ENCODE data around the gene BPGM.

BPGM gene

GRCh38 chr7:134646425-134647305, at the start of gene BPGM:
BPGM (plus strand) TSS chr7:134646853; CDS start chr7:134661508, 14,655 bp downstream.
- TF ChIP-seq, protein P1, sequence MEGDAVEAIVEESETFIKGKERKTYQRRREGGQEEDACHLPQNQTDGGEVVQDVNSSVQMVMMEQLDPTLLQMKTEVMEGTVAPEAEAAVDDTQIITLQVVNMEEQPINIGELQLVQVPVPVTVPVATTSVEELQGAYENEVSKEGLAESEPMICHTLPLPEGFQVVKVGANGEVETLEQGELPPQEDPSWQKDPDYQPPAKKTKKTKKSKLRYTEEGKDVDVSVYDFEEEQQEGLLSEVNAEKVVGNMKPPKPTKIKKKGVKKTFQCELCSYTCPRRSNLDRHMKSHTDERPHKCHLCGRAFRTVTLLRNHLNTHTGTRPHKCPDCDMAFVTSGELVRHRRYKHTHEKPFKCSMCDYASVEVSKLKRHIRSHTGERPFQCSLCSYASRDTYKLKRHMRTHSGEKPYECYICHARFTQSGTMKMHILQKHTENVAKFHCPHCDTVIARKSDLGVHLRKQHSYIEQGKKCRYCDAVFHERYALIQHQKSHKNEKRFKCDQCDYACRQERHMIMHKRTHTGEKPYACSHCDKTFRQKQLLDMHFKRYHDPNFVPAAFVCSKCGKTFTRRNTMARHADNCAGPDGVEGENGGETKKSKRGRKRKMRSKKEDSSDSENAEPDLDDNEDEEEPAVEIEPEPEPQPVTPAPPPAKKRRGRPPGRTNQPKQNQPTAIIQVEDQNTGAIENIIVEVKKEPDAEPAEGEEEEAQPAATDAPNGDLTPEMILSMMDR (IDR thresholded peaks at IDR 0.05) = peak; percentile 51; the same call in 1 of the 2 replicates

- TF ChIP-seq, protein P1 (IDR thresholded peaks at IDR 0.05) = no peak
Measured at GRCh38 chr7:134599371-134599770, 47.3 kb upstream of the BPGM start.

GRCh38 chr7:134601459-134601858, 45.2 kb upstream of the BPGM start:
- TF ChIP-seq, protein P1 (IDR thresholded peaks at IDR 0.05) = no peak

GRCh38 chr7:134602881-134603451, 43.7 kb upstream of the BPGM start:
- TF ChIP-seq, protein P1 (IDR thresholded peaks at IDR 0.05) = no peak

- TF ChIP-seq, protein P1 (IDR thresholded peaks at IDR 0.05) = peak; percentile 93
Measured at GRCh38 chr7:134605978-134606923, 40.4 kb upstream of the BPGM start.

- TF ChIP-seq, protein P1 (IDR thresholded peaks at IDR 0.05) = no peak
Measured at GRCh38 chr7:134611611-134612151, 35.0 kb upstream of the BPGM start.

DNA sequence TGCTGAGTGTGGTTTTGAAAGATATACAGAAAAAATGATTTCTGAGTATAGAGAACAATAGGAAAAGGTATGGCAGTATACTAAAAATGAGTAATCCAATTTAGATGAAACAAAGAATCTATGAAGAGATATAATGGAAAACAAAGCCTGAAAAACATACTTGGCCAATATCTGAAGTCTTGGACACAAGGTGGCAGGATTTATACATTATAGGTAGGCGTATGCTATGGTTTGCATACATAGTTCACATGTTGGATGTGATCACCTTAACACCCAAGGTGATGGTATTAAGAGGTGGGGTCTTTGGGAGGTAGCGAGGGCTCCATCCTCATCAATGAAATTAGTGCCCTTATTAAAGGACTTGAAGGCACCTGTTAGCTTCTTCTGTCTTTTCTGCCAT, 34.5 kb upstream of the BPGM start:
- TF ChIP-seq, protein P1 (IDR thresholded peaks at IDR 0.05) = no peak

Data from LNCAP (cell line).